ENCODE data around the gene ST8SIA4.

ST8SIA4 gene

DNA sequence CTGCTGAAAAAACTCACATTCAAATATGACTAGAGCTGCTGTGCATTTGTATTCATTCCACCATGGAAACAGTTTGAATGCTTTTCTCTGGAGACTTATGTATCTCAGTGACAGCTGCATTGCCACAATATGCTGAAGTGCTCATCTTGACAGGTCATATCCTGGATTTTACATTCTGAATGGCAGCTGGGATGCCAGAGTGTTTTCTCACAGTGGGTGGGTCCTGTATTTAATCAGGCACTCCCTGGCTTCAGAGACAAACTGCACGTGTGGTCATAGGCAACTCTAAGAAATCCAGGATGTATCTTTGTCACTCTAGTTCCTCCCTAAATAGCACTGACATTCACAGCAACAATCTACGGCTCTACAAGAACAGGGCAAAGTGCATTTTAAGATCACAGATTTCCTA, 75.6 kb downstream of the ST8SIA4 start:
- Mint-ChIP-seq H3K4me3 (peak overlapping the region; percentile 51), H3K27me3 (no peaks in the 10 kb centered on the region), H3K36me3 (peaks cover 7% of the 10 kb centered on the region), H3K27ac (peak overlapping the region; percentile 92), H3K9me3 (no peaks in the 10 kb centered on the region), H3K4me1 (peaks cover 37% of the 10 kb centered on the region)
- peak; percentile 53 for ATAC-seq

DNA sequence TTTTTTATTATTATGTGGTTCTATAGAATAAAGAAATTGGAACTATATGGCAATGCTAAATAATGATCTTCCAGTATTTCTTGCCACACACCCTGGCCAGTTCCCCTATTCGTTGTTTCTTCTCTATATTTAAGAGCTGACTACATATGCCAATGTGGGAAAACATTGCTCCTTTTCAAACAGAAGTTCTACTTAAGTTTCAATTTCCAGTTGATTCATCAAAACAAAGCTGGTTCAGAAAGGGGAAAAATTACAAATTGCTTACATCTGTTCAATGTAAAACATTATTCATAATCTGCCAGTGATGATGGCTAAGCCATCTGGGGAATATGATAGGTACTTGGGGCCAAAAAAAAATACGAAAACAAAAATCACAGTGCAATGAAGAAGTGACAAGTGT, 76.9 kb downstream of the ST8SIA4 start:
- H3K27me3 Mint-ChIP-seq = no peaks in the 10 kb centered on the region
- ATAC-seq = peak; percentile 49
- peak overlapping the region; percentile 75 for H3K27ac Mint-ChIP-seq
- no peak overlapping the region for H3K4me3 Mint-ChIP-seq
- peaks cover 7% of the 10 kb centered on the region for H3K36me3 Mint-ChIP-seq
- H3K4me1 Mint-ChIP-seq = peaks cover 37% of the 10 kb centered on the region
- no peaks in the 10 kb centered on the region for H3K9me3 Mint-ChIP-seq

DNA sequence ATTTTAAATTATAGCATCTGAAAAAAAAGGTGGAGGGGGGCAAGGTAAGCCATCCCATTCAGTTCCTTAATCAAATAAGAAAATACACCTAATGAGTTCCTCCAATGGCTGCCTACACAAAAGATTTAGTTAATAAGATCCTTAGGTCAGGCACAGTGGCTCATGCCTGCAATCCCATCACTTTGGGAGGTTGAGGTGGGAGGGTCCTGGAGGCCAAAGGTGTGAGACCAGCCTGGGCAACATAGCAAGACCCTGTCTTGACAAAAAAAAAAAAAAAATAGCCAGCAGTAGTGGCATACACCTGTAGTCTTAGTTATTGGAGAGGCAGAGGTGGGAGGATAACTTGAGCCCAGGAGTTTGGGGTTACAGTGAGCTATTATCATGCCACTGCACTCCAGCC, 78.4 kb downstream of the ST8SIA4 start:
- no peaks in the 10 kb centered on the region for H3K27me3 Mint-ChIP-seq
- H3K4me3 Mint-ChIP-seq = no peak overlapping the region
- H3K36me3 Mint-ChIP-seq = peaks cover 15% of the 10 kb centered on the region
- ATAC-seq = no peak
- no peaks in the 10 kb centered on the region for H3K9me3 Mint-ChIP-seq
- peaks cover 51% of the 10 kb centered on the region for H3K4me1 Mint-ChIP-seq
- no peak overlapping the region for H3K27ac Mint-ChIP-seq

DNA sequence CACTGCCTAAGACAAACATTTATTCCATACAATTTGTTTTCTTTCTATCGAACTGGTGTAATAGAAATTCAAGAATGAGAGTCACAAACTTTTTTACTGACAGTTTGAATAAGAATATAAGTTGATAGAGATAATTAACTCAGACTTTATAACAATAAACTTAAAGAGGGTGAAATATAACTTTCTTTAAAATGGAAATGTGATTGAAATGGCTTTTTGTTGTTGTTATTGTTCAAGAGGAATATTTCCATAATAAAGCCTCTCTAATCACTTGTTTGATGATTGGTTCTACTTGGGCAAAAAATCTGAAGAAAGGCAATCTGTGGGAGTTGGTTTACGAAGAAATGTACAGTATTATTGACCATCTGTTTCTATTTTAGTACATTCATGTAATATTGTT, 79.3 kb downstream of the ST8SIA4 start:
- H3K27me3 Mint-ChIP-seq = no peaks in the 10 kb centered on the region
- H3K36me3 Mint-ChIP-seq = peaks cover 9% of the 10 kb centered on the region
- no peak overlapping the region for H3K4me3 Mint-ChIP-seq
- ATAC-seq = no peak
- H3K4me1 Mint-ChIP-seq = peaks cover 45% of the 10 kb centered on the region
- no peak overlapping the region for H3K27ac Mint-ChIP-seq
- H3K9me3 Mint-ChIP-seq = no peaks in the 10 kb centered on the region

DNA sequence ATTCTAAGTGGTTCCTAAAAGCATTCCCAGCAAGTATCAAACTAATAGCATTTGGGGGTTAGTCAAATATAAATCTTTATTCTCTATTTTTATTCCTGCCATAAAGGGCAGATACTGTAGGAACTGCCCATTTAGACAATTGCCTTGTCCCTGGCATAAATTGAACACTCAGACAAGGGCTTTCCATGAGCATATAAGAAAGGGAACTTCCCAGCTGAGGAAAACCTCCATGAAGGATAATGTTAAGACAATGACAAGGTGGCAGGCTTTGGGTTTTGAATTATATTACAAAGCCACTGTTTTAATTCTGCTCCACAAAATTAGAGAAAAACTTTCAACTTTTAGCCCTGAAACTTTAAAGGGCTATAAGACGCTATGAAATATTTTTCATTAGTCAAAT, 81.3 kb downstream of the ST8SIA4 start:
- H3K9me3 Mint-ChIP-seq = no peaks in the 10 kb centered on the region
- no peak for ATAC-seq
- H3K36me3 Mint-ChIP-seq = peaks cover 15% of the 10 kb centered on the region
- H3K27ac Mint-ChIP-seq = peak overlapping the region; percentile 55
- no peak overlapping the region for H3K4me3 Mint-ChIP-seq
- H3K4me1 Mint-ChIP-seq = peaks cover 41% of the 10 kb centered on the region
- H3K27me3 Mint-ChIP-seq = no peaks in the 10 kb centered on the region

DNA sequence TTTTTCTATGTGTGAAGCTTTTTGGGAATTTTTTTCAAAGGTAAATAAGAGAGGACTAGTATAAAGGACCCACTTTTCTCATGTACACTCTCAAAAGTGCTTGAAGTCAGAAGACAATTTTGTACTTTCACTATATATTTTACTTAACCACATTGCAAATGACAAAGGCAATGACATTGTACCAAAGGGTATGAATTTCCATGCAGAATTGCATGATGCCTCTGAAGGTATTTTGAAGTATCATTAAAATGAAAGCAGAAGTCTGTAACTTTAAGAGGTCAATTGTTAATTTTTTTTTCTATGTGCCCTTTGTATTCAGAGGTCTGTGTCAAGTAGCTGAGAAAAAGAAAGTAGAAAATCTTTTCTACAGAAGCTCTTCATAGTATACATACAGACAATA, 84.7 kb downstream of the ST8SIA4 start:
- H3K27me3 Mint-ChIP-seq = no peaks in the 10 kb centered on the region
- no peak overlapping the region for H3K4me3 Mint-ChIP-seq
- peak overlapping the region; percentile 40 for H3K27ac Mint-ChIP-seq
- ATAC-seq = peak; percentile 64
- peaks cover 43% of the 10 kb centered on the region for H3K4me1 Mint-ChIP-seq
- H3K9me3 Mint-ChIP-seq = no peaks in the 10 kb centered on the region
- H3K36me3 Mint-ChIP-seq = peaks cover 24% of the 10 kb centered on the region

DNA sequence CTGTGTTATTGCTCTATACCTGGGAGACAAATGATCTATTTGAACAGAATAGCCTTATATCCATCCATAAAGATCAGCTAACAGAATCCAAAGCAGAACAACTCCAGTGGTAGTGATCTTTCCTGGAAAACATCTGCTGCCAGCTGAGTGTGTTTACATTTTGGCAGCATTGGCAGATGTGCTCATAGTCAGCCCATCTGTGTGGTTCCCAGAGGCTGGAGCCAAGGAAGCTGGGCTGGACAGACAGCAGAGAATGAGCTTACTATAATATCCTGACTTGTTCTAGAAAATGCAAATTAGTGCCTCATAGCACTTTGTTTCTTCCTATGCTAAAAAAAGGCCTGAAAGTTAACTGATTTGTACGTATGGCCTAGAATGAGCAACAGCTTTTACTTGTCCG, 99.7 kb downstream of the ST8SIA4 start:
- Mint-ChIP-seq H3K27ac (no peak overlapping the region), H3K4me1 (peaks cover 15% of the 10 kb centered on the region)
- no peak for ATAC-seq

DNA sequence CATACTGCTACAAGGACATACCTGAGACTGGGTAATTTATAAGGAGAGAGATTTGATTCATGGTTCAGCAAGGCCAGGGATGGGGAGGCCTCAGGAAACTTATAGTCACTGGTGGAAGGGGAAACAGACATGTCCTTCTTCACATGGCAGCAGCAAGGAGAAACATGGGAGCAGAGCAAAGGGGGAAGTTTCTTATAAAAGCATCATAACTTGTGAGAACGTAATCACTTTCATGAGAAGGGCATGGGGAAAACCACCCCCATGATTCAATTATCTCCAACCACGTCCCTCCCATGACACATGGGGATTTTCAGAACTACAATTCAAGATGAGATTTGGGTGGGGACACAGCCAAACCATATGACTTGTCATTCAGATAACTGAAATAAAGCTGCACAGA, 100.9 kb downstream of the ST8SIA4 start:
- no peaks in the 10 kb centered on the region for H3K27me3 Mint-ChIP-seq
- no peak overlapping the region for H3K27ac Mint-ChIP-seq
- H3K36me3 Mint-ChIP-seq = peaks cover 6% of the 10 kb centered on the region
- H3K4me1 Mint-ChIP-seq = peaks cover 15% of the 10 kb centered on the region
- ATAC-seq = no peak
- no peak overlapping the region for H3K4me3 Mint-ChIP-seq
- H3K9me3 Mint-ChIP-seq = peaks cover 4% of the 10 kb centered on the region

More for the DNA sequence above, 99.7 kb downstream of the ST8SIA4 start:
- Mint-ChIP-seq H3K36me3 (peaks cover 6% of the 10 kb centered on the region), H3K4me3 (no peak overlapping the region), H3K9me3 (peaks cover 4% of the 10 kb centered on the region), H3K27me3 (no peaks in the 10 kb centered on the region)

DNA sequence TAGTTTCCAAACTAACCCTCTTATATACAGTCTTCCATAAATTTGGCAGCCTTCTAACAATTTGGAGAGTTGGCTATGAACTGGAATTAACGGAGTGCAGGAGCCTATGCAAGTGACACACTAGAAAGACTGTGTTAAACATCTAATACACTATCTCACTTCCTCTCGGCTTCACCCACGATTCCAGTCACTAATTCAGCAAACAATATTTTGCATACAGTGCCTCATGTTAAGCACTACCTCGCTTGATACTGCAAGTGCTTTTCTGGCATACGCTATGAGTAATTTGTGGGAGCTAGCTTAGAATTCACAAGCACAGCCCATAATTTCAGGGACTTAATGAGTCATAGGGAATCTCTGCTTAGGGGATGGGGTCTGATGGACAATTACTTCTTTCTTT, 102.5 kb downstream of the ST8SIA4 start:
- ATAC-seq = peak; percentile 91
- Mint-ChIP-seq H3K27me3 (no peaks in the 10 kb centered on the region), H3K4me1 (peaks cover 15% of the 10 kb centered on the region), H3K27ac (peak overlapping the region; percentile 36), H3K9me3 (peaks cover 4% of the 10 kb centered on the region), H3K36me3 (peaks cover 6% of the 10 kb centered on the region), H3K4me3 (no peak overlapping the region)

DNA sequence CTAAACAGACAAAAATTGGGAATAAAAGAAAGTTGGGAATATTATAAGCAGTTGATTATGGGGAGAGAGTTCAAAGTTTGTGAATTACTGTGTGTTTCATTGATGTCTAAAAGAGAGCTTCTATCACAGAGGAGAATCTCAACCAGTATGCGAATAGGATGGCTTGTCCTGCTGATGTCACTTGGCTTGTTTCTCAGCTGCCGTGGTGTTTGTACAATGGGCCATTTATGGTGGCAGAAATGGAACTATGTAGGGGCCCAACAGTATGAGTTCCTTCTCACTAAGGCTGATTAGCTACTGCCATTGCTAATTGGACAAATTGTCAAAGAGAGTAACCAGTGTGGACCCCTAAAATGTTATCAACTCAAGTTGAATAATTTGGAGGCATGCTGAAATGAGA, 103.9 kb downstream of the ST8SIA4 start:
- Mint-ChIP-seq H3K27me3 (no peaks in the 10 kb centered on the region), H3K27ac (no peak overlapping the region), H3K36me3 (peaks cover 10% of the 10 kb centered on the region), H3K4me3 (no peak overlapping the region), H3K9me3 (peaks cover 9% of the 10 kb centered on the region), H3K4me1 (peaks cover 15% of the 10 kb centered on the region)
- no peak for ATAC-seq

DNA sequence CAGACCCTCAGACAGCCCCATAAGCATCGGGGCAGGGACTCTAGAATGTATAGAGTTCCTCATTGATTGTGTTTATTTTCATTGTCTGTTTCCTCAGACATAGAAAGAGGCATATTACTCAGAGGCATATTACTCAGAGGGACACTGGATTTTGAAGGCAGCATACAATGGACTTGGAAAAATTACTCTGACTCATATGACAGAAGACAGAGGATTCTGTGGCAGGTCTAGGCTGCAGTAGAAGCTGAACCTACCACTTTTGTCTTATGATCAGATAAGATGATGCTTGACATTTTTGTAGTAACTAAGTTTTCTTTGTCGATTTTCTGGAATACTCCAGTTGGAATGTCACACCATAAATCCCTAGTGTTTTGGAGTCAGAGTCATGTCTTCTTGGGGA, 105.2 kb downstream of the ST8SIA4 start:
- Mint-ChIP-seq H3K4me3 (no peak overlapping the region), H3K27me3 (no peaks in the 10 kb centered on the region), H3K27ac (no peak overlapping the region), H3K36me3 (peaks cover 10% of the 10 kb centered on the region), H3K9me3 (peaks cover 13% of the 10 kb centered on the region), H3K4me1 (peaks cover 15% of the 10 kb centered on the region)
- ATAC-seq = no peak

DNA sequence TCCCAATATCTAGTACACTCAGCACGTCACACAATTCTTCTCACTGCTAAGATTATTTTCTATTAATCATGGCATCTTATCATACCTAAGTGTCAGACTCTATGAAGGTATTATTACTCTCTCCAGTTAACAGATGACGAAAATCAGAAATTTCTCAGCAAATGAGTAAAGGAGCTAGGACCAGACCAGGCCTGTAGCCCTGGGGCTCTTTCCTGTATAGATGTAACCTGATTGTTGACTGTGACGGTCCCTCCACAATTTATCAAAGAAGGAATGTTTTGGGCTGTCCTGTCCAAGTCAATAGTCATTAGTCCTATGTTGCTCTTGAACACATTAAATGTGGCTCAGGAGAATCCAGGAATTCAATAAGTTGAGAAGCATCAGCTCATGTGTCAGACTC, 106.2 kb downstream of the ST8SIA4 start:
- Mint-ChIP-seq H3K4me3 (no peak overlapping the region), H3K9me3 (peaks cover 13% of the 10 kb centered on the region), H3K27ac (no peak overlapping the region), H3K36me3 (peaks cover 4% of the 10 kb centered on the region), H3K27me3 (no peaks in the 10 kb centered on the region), H3K4me1 (peaks cover 15% of the 10 kb centered on the region)
- ATAC-seq = no peak

DNA sequence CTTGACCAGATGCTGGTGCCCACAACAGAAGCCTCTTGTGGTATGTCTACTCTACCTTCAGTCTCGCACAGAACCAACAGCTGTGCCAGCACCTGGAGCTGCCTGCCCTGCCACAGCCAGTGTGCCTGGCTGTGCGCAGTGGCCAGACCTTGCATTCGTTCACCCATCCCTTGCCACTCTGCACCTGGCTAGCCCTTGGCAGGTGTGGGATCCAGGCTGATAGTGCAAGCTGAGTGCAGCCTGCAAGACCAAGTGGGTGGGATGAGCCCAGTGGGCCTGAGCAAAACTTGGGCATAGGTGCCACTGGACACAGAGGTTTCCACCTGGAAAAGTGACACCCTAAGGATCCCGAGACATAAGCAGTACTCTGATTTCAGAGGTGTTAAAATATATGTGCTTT, 108.2 kb downstream of the ST8SIA4 start:
- peaks cover 13% of the 10 kb centered on the region for H3K9me3 Mint-ChIP-seq
- H3K27ac Mint-ChIP-seq = no peak overlapping the region
- no peaks in the 10 kb centered on the region for H3K27me3 Mint-ChIP-seq
- peaks cover 4% of the 10 kb centered on the region for H3K36me3 Mint-ChIP-seq
- ATAC-seq = no peak
- H3K4me1 Mint-ChIP-seq = peaks cover 9% of the 10 kb centered on the region
- H3K4me3 Mint-ChIP-seq = no peak overlapping the region

DNA sequence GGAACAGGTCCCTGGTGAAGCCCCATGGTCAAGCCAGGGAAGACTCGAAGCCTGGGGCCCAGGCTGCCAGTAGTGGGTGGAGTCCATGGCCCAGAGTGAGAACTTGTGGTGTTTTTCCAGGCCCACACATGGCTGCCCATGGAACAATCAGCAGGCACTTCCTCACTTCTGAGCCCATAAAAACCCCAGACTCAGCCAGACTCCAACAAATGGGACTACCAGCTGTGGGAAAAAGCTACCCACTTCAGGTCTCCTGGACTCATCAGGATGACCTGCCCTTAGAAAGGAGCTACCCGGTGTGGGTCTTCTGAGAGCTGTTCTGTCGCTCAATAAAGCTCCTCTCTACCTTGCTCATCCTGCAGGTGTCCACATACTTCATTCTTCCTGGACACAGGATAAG, 108.9 kb downstream of the ST8SIA4 start:
- Mint-ChIP-seq H3K27me3 (no peaks in the 10 kb centered on the region), H3K4me3 (no peak overlapping the region), H3K9me3 (peaks cover 13% of the 10 kb centered on the region), H3K4me1 (peaks cover 9% of the 10 kb centered on the region), H3K36me3 (peaks cover 4% of the 10 kb centered on the region), H3K27ac (no peak overlapping the region)
- no peak for ATAC-seq

DNA sequence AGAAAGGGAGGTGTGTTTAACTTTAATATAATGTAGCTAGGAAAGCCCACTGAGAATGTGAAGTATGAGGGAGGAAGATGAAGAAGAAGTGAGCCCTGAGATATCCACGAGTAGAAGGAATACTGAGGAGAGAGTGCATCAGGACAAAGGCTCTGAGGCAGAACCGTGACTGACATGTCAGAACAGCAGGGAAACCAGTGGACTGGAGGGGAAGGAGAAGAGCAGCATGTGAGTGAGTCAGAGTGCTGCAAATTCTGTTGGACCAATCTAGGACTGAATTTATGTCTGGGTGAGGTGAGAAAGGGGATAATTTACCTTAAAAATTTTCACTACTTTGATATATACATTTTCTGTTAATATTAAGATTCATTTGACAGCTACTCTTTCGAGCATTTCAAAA, 110.3 kb downstream of the ST8SIA4 start:
- Mint-ChIP-seq H3K4me1 (peaks cover 19% of the 10 kb centered on the region), H3K36me3 (peaks cover 4% of the 10 kb centered on the region), H3K4me3 (no peak overlapping the region), H3K9me3 (peaks cover 13% of the 10 kb centered on the region), H3K27me3 (no peaks in the 10 kb centered on the region), H3K27ac (no peak overlapping the region)
- no peak for ATAC-seq

DNA sequence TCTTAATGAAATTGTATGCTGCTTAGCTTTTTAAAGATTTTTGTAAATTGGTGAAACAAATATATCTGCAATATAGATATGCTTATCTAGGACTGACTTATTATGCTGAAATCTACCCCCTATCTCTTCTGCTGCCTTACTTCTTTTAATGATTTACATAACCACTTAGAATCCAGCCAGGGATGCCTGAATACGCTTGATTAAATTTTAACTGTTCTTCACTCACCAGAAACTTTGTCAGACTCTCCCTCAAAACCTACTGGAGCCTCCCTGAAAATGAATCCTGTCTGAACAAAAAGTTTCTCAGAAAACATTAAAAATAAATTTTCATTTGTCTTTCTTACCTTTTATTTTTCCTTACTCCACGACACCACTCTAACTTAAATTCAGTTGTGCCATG, 111.7 kb downstream of the ST8SIA4 start:
- Mint-ChIP-seq H3K4me3 (no peak overlapping the region), H3K9me3 (peaks cover 13% of the 10 kb centered on the region), H3K27me3 (no peaks in the 10 kb centered on the region), H3K36me3 (peaks cover 4% of the 10 kb centered on the region), H3K4me1 (peaks cover 23% of the 10 kb centered on the region), H3K27ac (no peak overlapping the region)
- no peak for ATAC-seq

DNA sequence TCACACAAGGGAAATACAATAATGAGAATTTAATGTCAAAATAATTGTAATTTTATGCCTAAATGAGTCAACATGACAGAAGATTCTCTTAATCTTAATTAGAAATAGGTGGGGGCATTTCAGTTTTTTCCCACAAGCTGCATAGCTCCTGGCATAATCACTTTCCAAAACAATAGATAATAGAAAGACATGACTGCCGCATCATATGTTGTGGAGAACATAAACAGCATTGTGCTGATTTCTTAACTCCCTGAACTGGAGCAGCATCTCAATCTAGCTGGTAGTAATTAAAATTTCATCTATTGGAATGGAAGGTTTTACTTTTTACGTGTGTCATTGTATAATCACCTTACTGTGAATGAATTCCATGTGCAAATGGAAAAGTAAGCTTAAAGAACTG, 112.1 kb downstream of the ST8SIA4 start:
- ATAC-seq = no peak
- Mint-ChIP-seq H3K27me3 (no peaks in the 10 kb centered on the region), H3K27ac (peak overlapping the region; percentile 54)

More for the DNA sequence above, 112.1 kb downstream of the ST8SIA4 start:
- H3K36me3 Mint-ChIP-seq = peaks cover 4% of the 10 kb centered on the region
- H3K4me3 Mint-ChIP-seq = no peak overlapping the region
- peaks cover 23% of the 10 kb centered on the region for H3K4me1 Mint-ChIP-seq
- peaks cover 13% of the 10 kb centered on the region for H3K9me3 Mint-ChIP-seq
